NCI-H1930 (cell line): ENCODE data around the gene THEM4.
A peak's percentile ranks its signal among the peaks of the same experiment; 100 is the strongest.
"Not testable (repeated sequence)": the region's sequence is repeated elsewhere in the genome, so short reads cannot be mapped to it uniquely, and the experiment has no call there.

ENCODE experiments used
- DNase-seq, 2 experiments: peaks; one replicate each; lab custom pipeline; 2025; lab: John Stamatoyannopoulos, UW

Gene THEM4

DNA sequence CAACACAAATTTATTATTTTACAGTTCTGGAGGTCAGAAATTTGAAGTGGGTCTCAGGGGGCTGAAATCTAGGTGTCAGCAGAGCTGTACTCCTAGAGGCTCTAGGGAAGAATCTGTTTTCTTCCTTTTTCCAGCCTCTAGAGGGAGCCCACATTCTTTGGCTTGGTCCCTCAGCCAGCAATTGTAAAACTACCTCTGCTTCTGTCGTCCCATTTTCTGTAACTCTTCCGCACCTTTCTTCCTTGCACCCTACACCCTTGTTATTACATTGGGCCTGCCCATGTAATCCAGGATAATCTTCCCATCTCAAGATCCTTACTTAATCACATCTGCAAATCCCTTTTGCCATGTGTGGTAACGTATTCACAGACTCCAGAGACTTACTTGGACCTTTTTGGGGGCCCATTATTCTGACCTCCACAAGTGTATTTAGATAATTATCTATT lies 24.8 kb upstream of the THEM4 start:
- DNase-seq, result peak in 1 of 2 experiments; percentile 36

DNA sequence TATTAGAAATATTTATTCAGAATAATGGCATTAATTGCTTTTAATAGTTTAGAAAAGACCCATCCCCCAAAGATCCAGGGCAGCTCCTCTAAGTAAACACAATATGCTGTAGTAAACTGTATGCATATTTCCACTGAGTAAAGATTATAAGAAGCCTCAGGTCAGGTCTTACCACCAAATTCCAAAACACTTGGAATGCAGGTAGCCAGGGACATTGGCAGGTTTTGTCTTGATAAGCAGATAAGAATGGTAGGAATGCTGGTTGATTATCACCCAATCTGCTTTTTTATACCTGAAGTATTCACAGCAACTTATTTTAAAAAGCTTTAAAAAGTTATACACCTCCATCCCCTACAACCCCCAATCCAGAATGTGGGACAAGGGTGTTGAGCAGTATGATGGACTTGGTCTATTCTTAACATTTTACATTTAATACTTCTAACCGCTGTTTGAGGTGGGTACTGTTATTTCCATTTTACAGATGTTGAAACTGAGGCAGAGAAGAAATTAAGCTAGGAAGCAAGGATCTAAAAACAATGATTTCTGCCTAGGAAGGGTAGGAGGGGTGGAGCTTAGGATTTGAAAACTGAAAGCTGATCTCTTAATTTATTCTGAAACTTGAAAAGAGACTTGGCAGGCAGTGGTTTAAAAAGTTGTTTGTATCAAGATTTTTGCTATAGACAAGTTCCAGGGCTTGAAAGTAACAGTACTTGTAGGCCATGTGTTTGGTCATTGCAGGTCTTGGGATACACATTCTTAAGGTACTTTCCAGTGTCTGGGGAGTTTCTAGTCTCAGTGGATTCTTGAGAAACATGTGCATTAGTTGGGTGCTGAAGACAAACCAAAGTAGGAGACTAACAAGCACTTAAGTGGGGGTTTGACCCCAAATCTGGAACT lies 15.6 kb upstream of the THEM4 start:
- DNase-seq, result no peak

DNA sequence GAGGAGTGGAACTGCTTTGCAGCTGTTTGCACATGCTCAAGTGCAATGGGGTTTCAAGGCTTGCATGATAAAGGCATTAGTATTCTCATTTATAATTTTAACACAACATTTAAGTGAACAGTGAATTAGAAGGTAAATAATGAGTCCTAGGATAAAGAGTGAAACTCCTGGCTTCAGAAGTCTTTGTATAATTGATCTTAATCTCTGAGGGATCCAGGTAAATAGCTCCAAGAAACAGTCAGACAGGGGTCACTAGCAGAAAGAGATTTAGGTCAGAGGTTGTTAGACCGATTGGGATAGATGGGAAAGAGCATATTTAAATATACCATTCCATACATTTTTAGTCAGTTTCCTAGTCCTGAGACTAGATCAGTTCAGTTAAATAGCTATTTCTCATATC lies 14.1 kb upstream of the THEM4 start:
- DNase-seq, result no peak

DNA sequence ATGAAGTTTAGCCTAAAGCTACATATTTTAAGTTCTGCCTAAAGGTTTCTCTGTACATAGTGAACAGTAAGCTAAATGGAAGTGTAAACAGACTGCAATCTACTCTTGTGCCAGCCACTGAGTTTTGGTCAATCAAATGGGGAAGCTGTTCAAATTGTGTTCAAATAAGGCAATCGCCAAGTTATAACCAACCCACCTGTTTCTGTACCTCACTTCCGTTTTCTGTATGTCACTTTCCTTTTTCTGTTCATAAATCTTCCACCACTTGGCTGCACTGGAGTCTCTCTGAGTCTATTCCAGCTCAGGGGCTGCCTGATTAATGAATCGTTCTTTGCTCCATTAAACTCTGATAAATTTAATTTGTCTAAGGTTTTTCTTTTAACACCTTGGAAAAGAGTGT lies 10.8 kb upstream of the THEM4 start:
- no peak for DNase-seq

DNA sequence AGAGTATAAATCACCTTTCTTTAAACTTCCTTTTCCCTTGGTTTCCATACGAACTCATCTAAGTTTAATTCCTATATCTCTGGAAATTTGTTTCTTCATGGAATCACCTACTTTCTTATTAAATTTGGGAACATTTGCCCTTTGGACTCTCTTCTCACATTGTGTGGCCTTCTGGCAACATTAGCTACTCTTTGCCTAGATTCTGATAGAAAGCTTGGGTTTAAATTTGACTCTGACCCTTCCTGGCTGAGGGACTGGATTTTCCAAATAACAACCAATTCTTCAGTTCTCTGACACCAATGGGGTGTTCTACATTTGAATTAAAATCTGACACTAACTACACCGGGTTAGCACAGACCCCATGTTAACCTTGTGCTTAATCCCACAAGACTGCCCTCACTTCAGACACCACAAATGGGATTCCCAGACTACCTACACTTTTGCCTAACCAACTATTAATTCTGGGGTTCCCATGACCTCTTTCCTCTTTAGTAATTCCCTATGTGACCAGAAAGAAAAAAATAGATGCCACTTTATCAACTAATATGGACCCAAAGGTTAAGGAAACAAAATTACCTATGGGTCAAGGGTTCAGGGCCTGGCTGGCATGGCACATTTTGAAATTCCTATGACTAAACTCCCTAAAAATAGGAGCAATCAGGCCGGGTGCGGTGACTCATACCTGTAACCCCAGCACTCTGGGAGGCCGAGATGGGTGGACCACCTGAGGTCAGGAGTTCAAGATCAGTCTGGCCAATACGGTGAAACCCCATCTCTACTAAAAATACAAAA lies 9.7 kb upstream of the THEM4 start:
- no peak for DNase-seq

DNA sequence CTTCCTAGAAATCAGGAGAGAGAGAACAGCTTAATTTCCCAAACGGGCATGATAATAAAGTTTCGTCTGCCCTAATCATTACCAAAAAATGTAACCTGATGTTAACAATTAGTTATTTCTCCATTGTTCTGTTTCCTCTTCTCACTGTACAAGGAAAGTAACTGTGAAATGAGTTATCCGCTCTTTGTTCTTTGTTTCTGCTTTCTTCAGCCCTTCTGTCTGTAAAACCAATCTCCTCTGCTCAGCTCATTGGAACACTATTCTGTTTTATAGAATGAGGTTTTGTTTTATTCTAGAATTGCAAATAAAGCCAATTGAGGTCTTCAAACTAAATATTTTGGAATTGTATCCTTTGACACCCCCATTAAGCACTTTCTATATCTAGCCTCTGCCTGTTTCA lies 8.8 kb upstream of the THEM4 start:
- DNase-seq, result no peak

DNA sequence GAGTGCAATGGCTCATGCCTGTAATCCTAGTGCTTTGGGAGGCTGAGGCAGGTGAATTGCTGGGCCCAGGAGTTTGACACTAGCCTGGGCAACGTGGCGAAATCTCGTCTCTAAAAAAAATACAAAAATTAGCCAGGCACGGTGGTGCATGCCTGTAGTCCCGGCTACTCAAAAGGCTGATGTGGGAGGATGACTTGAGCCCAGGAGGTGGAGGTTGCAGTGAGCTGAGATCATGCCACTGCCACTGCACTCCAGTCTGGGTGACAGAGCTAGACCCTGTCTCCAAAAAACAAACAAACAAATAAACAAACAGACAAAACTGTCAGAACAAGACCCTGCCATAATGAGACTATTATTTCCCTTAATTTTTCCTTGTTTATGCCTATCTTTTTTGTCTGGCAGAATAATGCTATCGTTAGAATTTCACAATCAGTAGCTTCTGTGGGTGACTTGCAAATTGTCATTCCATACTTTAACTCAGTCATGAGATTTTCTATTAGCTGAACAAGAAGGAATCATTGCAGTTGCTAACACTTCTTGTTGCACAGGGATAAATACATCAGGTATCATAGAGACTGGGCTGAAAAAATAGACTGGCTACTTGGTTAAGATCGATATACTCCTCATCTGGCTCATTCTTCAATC lies 7.5 kb upstream of the THEM4 start:
- no peak for DNase-seq

DNA sequence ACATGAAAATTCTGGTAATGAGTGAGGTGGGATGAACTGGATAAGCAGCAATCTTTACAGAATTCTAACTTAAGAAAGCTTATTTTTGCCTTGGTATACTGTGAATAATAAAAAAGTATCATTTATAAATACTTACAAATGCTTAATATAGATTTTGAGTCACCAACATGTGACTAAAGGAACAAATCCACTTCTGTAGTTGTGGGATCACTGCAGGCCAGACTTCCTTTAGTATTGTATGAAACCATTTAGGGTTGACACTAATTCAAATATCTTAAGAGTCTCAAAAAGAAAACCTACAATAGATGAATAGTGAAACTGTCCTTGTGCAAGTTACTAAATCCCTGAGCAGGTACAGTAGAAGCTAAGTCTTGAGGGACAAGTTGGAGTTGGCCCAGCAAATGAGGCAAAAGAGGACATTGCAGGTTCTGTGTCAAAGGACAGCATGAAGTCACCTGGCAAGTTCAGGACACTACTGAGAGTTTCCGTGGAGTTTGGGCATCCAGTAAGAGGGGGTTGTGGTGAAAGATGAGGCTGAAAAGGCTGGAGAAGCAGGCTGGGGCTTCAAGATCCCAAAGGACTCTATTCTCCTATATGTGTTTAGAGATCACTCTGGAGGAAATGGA lies 5.9 kb upstream of the THEM4 start:
- DNase-seq, result no peak

DNA sequence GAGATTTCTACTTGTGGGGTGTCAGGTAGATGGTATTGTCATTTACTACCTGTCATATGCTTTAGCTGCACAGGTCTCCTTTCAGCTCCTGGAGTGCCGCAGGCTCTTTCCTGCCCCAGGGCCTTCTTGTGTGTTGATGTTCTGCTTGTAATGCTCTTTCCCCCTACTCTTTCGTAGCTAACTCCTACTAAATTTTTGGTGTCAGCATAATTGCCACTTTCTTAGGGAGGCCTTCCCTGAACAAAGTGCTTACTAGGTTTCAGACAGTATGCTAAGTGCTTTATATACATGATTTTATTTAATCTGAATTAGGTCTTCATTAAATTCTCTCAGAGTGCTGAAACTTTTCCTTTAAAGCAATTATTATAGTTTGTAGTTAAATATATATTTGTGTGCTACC lies 4.8 kb upstream of the THEM4 start:
- DNase-seq, result no peak

DNA sequence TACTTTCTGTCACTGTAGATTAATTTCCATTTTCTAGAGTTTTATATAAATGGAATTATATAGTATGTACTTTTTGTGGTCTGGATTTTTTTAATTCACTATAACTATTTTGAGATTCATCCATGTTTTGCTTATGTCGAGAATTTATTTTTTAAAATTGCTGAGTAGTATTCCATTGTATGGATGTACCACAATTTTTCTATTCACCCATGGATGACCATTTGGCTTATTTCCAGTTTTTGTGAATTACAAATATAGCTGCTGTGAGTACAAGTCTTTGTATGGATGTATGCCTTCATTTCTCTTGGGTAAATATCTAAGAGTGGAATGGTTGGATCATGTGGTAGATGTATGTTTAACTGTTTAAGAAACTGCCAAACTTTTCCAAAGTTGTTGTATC lies 3.7 kb upstream of the THEM4 start:
- DNase-seq, result no peak

DNA sequence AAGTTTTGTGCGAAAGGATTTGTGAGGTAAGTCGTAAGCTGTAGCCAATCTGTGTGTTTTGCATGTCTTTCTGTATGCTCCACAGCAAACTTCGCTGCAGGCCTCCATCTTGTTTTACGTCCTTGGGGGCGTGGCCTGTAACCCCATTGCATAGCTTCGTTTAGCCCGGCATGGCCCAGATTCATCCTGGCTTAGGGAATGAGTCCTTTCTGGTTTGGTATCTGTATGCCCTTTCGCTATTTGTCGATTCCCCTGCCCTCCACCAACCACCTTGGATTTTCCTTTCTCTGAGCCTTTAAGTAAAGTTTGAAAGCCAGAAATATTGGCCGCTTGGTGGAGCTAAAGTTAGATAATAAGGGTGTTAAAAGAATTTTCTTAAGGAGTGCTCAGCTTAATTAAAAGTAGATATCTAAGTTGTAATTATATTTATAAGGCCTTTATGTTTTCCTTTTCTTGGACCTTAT lies 1.1 kb downstream of the THEM4 start:
- no peak for DNase-seq

DNA sequence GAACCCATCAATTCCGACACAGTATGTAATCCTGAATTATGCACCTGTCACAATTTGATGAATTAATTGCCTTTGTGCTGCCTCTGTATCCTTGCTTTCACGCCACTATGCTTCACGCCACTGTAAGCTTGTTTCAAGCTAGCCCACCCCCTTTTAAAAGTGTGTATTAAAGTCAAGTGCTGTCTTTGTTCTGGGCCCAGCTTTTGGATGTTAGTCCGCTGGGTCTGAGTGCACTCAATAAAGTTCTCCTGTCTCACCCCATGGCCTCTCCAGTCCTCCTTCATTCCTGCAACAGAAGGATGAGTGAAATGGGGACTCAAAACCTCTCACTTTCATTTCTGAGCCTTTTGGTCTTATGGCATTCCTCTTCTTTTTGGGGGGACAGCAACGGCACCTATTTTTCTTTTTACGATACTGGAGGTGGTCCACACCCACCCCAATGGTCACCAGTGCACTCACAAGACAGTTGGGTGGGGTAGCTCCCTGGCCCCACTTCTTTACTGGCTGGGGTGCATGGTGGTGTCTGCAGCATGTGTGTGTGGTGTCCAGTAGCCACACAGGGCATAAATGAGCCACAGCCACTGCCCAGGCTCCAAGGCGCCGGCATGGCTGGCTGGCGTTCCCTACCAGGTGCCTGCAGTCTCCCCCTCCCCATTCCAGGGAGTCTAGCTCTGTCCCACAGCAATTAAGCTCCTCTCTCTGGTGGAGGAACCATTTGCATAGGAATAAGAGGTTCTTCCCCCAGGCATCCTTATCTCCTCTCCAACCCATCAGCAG lies 1.8 kb downstream of the THEM4 start:
- DNase-seq, result peak in 1 of 2 experiments; percentile 8

DNA sequence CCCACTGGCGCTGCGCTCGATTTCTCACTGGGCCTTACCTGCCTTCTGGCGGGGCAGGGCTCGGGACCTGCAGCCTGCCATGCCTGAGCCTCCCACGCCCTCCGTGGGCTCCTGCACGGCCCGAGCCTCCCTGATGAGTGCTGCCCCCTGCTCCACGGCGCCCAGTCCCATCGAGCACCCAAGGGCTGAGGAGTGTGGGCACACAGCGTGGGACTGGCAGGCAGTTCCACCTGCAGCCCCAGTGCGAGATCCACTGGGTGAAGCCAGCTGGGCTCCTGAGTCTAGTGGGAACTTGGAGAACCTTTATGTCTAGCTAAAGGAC lies 3.0 kb downstream of the THEM4 start:
- not testable (repeated sequence) for DNase-seq

DNA sequence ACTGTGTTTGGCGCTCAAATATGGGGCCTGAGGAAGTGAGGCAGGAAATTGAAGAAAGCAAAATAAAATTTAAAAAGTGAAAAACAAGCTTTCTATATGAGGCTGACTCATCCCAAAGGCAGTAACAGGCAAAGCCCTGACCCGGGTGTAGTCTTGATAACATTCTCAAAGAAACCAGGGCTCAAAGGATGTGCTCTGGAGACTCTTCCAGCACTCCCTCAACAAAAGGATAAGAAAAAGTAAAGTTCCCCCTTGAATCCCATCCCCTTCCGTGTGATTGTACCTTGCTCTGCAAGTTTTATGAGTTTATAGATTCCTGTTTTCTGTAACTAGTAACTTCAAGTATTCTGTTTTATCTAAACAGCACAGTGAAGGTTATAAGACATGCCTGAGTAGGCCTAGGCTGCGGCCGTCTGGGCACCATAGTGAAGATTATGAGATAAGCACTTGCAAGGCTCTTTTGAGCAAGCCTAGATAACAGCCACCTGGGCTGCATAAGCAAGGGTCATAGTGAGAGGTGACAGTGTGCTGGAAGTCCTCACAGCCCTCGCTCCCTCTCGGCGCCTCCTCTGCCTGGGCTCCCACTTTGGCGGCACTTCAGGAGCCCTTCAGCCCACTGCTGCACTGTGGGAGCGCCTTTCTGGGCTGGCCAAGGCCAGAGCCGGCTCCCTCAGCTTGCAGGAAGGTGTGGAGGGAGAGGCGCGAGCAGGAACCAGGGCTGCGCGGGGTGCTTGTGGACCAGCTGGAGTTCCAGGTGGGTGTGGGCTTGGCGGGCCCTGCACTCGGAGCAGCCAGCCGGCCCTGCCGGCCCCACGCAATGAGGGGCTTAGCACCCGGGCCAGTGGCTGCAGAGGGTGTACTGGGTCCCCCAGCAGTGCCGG lies 3.6 kb downstream of the THEM4 start:
- DNase-seq, result not testable (repeated sequence)

DNA sequence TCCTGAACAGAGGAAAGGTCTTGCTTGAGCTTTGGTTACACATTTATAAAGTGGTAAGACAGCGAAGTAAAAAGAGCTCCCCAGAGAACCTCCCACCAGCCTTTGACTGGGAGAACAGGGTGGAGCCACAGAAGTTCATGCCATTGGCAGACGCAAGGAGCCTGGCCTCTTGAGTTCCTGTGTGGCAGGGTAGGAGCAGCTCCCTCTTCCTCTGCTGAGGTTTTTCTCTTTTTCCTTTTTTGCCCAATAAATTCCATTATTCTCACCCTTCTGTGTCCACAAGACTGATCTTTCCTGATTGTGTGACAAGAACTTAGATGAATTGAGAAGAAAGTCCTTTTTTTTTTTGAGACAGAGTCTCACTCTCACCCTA lies 4.3 kb downstream of the THEM4 start:
- DNase-seq, result no peak

DNA sequence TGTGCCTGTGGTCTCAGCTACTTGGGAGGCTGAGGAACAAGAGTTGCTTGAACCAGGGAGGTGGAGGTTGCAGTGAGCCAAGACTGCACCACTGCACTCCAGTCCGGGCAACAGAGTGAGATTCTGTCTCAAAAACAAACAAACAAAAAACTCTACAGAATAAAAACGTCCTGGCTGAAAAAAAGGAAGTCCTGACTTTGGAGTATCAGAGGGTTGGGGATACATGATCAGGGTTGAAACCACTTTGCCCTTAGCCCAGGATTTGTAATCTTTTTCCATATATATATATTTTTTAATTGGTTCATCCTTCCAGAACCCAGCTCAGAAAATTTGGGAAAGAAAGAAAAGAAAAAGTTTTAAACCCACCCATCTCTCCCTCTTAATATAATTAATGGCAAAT lies 6.5 kb downstream of the THEM4 start:
- DNase-seq, result no peak

DNA sequence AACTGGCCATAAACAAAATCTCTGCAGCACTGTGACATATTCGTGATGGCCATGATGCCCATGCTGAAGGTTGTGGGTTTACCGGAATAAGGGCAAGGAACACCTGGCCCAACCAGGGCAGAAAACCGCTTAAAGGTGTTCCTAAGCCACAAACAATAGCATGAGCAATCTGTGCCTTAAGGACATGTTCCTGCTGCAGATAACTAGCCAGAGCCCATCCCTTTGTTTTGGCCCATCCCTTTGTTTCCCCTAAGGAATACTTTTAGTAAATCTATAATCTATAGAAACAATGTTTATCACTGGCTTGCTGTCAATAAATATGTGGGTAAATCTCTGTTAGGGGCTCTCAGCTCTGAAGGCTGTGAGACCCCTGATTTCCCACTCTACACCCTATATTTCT lies 8.5 kb downstream of the THEM4 start:
- DNase-seq, result not testable (repeated sequence)

DNA sequence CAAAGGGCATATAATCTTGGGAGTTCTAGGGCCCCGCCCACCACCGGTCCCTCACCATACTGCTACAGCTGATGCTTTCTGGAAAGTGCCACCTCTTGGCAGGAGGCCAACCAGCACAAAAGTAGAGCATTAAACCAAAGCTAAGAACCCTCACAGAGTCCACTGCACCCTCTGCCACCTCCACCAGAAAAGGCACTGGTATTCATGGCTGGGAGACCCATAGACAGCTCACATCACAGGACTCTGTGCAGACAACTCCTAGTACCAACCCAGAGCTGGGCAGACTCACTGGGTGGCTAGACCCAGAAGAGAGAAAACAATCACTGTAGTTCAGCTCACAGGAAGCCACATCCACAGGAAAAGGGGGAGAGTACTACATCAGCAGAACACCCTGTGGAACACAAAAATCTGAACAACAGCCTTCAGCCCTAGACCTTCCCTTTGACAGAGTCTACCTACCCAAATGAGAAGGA lies 10.8 kb downstream of the THEM4 start:
- no peak for DNase-seq

DNA sequence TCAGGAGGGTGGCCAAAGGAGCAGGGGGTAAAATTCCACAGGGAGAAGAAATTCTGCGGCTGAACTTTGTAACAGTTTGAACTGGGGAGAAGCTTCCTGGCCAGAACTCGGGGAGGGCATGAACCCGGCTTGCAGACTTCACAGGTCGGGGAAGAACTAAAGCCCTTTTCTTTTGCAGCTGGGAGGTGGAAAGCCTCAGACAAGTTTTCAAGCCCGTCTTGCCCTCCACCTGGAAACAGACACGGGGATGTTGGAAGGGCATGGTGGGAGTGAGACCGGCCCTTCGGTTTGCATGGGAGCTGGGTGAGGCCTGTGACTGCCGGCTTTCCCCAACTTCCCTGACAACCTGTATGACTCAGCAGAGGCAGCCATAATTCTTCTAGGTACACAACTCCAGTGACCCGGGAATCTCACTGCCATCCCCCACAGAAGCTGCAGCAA lies 11.3 kb downstream of the THEM4 start:
- DNase-seq, result no peak
